HepG2 (cell line): ENCODE measurements around the gene RHD. TPM values are rescaled to one million over a fixed set of nuclear protein-coding genes. Genes with fewer than 3 reads are reported as not detected.
A peak's percentile ranks its signal among the peaks of the same experiment; 100 is the strongest.

Experiments used
- ATAC-seq: fragments of 200-7000 bp; cut with Tn5 transposase; 3 replicates; pipeline ENCODE4 v1.9.1; 2020; ENCODE audit warnings: mild to moderate bottlenecking, moderate library complexity
- BruUV-seq: library from RNA; stranded (reverse); fragments of 400-500 nt; replicated peaks from 2 replicates; lab custom pipeline; 2021; lab: Mats Ljungman, UMichigan
- CTCF ChIA-PET: fragments of 300-600 bp; formaldehyde crosslinking; extraction: SDS; loops from one replicate; lab custom pipeline; 2021; ENCODE audit warnings: low total read pairs, inconsistent platforms, low intra/inter-chr PET ratio; lab: Yijun Ruan, JAX
- POLR2A ChIA-PET: fragments of 350-600 bp; sonication (Branson Sonifier 250); formaldehyde crosslinking; loops from one replicate; lab custom pipeline; 2020; ENCODE audit warnings: antibody characterized with exemption, inconsistent platforms; lab: Yijun Ruan, JAX
- DNase-seq: peaks from one replicate; pipeline ENCODE4 v3.0.0-alpha.2; 2015; ENCODE audit warnings: low spot score
- FAIRE-seq: peaks from 3 replicates; lab custom pipeline; 2011; peaks lifted over from hg19 to GRCh38; lab: Jason Lieb, UNC
- H2AFZ ChIP-seq: one replicate; pipeline ENCODE4 v1.6.1; 2011; ENCODE audit warnings: low read length, inconsistent platforms
- H3K27ac ChIP-seq: fragments of 300-600 bp; 3 replicates; pipeline ENCODE4 v1.8.0; 2011; ENCODE audit warnings: mixed run types, mild to moderate bottlenecking, mixed read lengths, low read length, inconsistent platforms; ENCODE audit not compliant: insufficient read depth; ENCODE audit errors: extremely low read length
- H3K27me3 ChIP-seq, 2 experiments: fragments of 200-600 bp in 1 of 2; 2 replicates in 1 of 2; 3 replicates in 1 of 2; pipeline versions ENCODE4 v1.6.0 to v1.8.0; 2011; ENCODE audit warnings: low read length in 2 of 2, mild to moderate bottlenecking in 2 of 2, moderate library complexity in 2 of 2, inconsistent platforms in 1 of 2; ENCODE audit not compliant: insufficient read depth in 2 of 2, control insufficient read depth in 1 of 2
- H3K36me3 ChIP-seq, 2 experiments: fragments of 200-600 bp in 1 of 2; replicated peaks in 1 of 2; 2 replicates in 1 of 2; 3 replicates in 1 of 2; pipeline versions ENCODE4 v1.5.1 to v1.8.0; 2011; ENCODE audit warnings: low read length in 2 of 2, inconsistent platforms in 1 of 2; ENCODE audit not compliant: insufficient read depth in 2 of 2, control insufficient read depth in 1 of 2
- H3K4me1 ChIP-seq: 2 replicates; pipeline ENCODE4 v1.5.1; 2012; ENCODE audit warnings: low read length, inconsistent platforms; ENCODE audit not compliant: insufficient read depth
- H3K4me2 ChIP-seq: 2 replicates; pipeline ENCODE4 v1.6.0; 2011; ENCODE audit warnings: low read depth, low read length, inconsistent platforms
- H3K4me3 ChIP-seq, 3 experiments: fragments of 200-600 bp in 1 of 3; sonication (generic), shearing (Covaris generic) in 1 of 3; replicated peaks in 1 of 3; 2 replicates each; pipeline ENCODE4 v1.5.1; 2011 to 2016; ENCODE audit warnings: low read length in 3 of 3, inconsistent platforms in 2 of 3, low read depth in 2 of 3, mild to moderate bottlenecking in 2 of 3, control low read depth in 1 of 3, mixed read lengths in 1 of 3; ENCODE audit not compliant: insufficient read depth in 1 of 3
- H3K79me2 ChIP-seq: one replicate; pipeline ENCODE4 v1.6.1; 2011; ENCODE audit warnings: low read length, inconsistent platforms; ENCODE audit not compliant: insufficient read depth
- H3K9ac ChIP-seq: 2 replicates; pipeline ENCODE4 v1.6.0; 2011; ENCODE audit warnings: mild to moderate bottlenecking, low read depth, low read length, inconsistent platforms; ENCODE audit not compliant: insufficient read depth
- H3K9me3 ChIP-seq: 2 replicates; pipeline ENCODE4 v1.5.1; 2012; ENCODE audit warnings: mild to moderate bottlenecking, low read length
- H4K20me1 ChIP-seq: 2 replicates; pipeline ENCODE4 v1.6.0; 2011; ENCODE audit warnings: inconsistent platforms, mild to moderate bottlenecking, low read length, moderate library complexity; ENCODE audit not compliant: insufficient read depth
- AHR ChIP-seq: IDR thresholded peaks from 2 replicates; pipeline ENCODE4 v1.6.1; 2018; ENCODE audit warnings: missing genetic modification reagents, missing compliant biosample characterization
- AKNA ChIP-seq: sonication (generic); formaldehyde crosslinking; IDR thresholded peaks from 2 replicates; pipeline ENCODE4 v1.4.0; 2020; ENCODE audit warnings: missing genetic modification reagents, borderline replicate concordance
- ATAD3A ChIP-seq: sonication (generic); formaldehyde crosslinking; IDR thresholded peaks from 2 replicates; pipeline ENCODE4 v1.4.0; 2020; ENCODE audit warnings: missing genetic modification reagents
- EED ChIP-seq: sonication (generic); formaldehyde crosslinking; IDR thresholded peaks from 2 replicates; pipeline ENCODE4 v1.5.0; 2020; ENCODE audit warnings: mild to moderate bottlenecking, missing genetic modification reagents
- SMARCE1 ChIP-seq: fragments of 450-650 bp; IDR thresholded peaks from 2 replicates; pipeline ENCODE4 v1.6.1; 2017; ENCODE audit warnings: borderline replicate concordance
- THAP7 ChIP-seq: sonication (generic); formaldehyde crosslinking; IDR thresholded peaks from 2 replicates; pipeline ENCODE4 v1.8.1; 2023; ENCODE audit warnings: mild to moderate bottlenecking, missing genetic modification reagents
- ZNF709 ChIP-seq: sonication (generic); formaldehyde crosslinking; IDR thresholded peaks from 2 replicates; pipeline ENCODE4 v1.5.0; 2020; ENCODE audit warnings: mild to moderate bottlenecking, missing genetic modification reagents
- ZNF839 ChIP-seq: sonication (generic); formaldehyde crosslinking; IDR thresholded peaks from 2 replicates; pipeline ENCODE4 v1.4.0; 2020; ENCODE audit warnings: missing genetic modification reagents, mild to moderate bottlenecking, borderline replicate concordance
- WGBS: methylation state at CpG from one replicate; pipeline ENCODE4 v1.1.6; 2017; ENCODE audit warnings: low lambda C conversion rate; 5-methylcytosine and 5-hydroxymethylcytosine counted together
- in situ Hi-C: cut with HindIII; loops from 2 replicates; pipeline ENCODE4 v1.10.0; 2017; ENCODE audit warnings: low pct_unique_long_range_greater_than_20kb; ENCODE audit not compliant: extremely low pct_ligation_motif_present
- intact Hi-C: fragments of 100-400 bp; cut with micrococcal nuclease; formaldehyde crosslinking; loops from one replicate; pipeline ENCODE4 v1.10.0; 2022; ENCODE audit not compliant: unreplicated experiment
- polyA plus RNA-seq, 8 experiments: library from polyadenylated mRNA; depleted of rRNA in 3 of 8; stranded (reverse) in 7 of 8; unstranded in 1 of 8; fragments of >200 nt; fragmentation: Illumina TruSeq in 4 of 8; extraction: Trizol in 4 of 8; gene quantifications; 2 replicates each; pipeline versions ENCODE4 v1.2.1 to v1.2.3, GENCODE V29; 2011 to 2016; ENCODE audit warnings: low read depth in 4 of 8, missing spikeins in 1 of 8, mixed read lengths in 1 of 8; ENCODE audit not compliant: insufficient read depth in 1 of 8
- total RNA-seq, 5 experiments: library from RNA; depleted of rRNA; stranded (reverse); fragments of >200 nt; fragmentation: Illumina TruSeq; extraction: Trizol; gene quantifications; 2 replicates each; pipeline ENCODE4 v1.2.3, GENCODE V29; 2016; ENCODE audit warnings: low read depth in 1 of 5
- TF ChIP-seq, protein P1 (sequence below): sonication (generic); formaldehyde crosslinking; IDR thresholded peaks from 2 replicates; pipeline ENCODE4 v1.9.0; 2021; ENCODE audit warnings: missing genetic modification reagents, borderline replicate concordance

Gene RHD
- total and polyA plus RNA-seq, 2 of the 13 experiments (the other 11 are each of a cell fraction or from before 2014, with no cell fraction given) = not detected

DNA sequence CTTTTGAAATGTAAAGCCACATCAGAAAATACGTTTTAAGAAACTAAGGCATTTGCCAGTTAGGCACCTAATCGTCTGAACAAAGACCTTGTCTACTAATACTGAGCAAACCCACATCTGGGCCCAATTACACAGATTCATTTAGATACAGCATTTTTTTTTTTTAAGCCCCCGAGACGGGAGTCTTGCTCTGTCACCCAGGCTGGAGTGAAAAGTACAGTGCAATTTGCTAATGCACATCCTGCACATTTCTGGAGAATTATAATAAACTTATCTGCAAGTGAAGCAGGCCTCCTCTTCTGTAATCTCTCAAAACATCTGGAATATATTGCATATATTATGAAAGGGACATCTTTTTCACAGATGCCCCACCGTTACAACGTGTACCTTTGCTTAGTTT is 28.4 kb upstream of the RHD start:
- intact Hi-C loops (no loop called here), in situ Hi-C loops (loop anchor here (5.0 kb wide), 1 partner anchor 103 kb away; no protein-coding TSS in a partner anchor)
- Histone ChIP-seq H3K27me3 (no peaks in the 10 kb centered on the region; a peak in 1 of 5 replicates), H3K9ac (no peak overlapping the region), H3K4me1 (peaks cover 54% of the 10 kb centered on the region), H3K4me3 (no peak overlapping the region), H3K4me2 (no peak overlapping the region), H3K79me2 (peaks cover 39% of the 10 kb centered on the region), H3K36me3 (peaks cover 4 to 32% of the 10 kb centered on the region in 2 experiments), H3K27ac (no peak overlapping the region), H4K20me1 (peaks cover 24% of the 10 kb centered on the region), H3K9me3 (no peaks in the 10 kb centered on the region), H2AFZ (no peak overlapping the region)
- ATAC-seq (no peak), FAIRE-seq (no peak), DNase-seq (no peak)
- 92% methylated on average over 6 of the region's 6 CpGs for WGBS
- ChIA-PET POLR2A (interaction anchor here (2.9 kb wide), 1 partner anchor 11 kb away, joined by 14 read pairs; the partner anchor contains the start of gene SYF2), CTCF (no interaction called here)
- BruUV-seq = no TSS peak
- no peak for TF ChIP-seq ZNF839 (CRISPR knock-in tag)
- no peak for TF ChIP-seq ATAD3A (CRISPR knock-in tag)
- no peak for TF ChIP-seq SMARCE1

GRCh38 chr1:25245393-25245792 is 26.9 kb upstream of the RHD start:
- Histone ChIP-seq H3K36me3 (peaks cover 4 to 32% of the 10 kb centered on the region in 2 experiments), H4K20me1 (peaks cover 24% of the 10 kb centered on the region), H3K9ac (peak overlapping the region; percentile 94; the same call in 1 of the 2 replicates), H3K4me2 (peak overlapping the region; percentile 89), H3K27ac (no peak overlapping the region), H3K4me1 (peaks cover 46% of the 10 kb centered on the region), H2AFZ (no peak overlapping the region), H3K27me3 (no peaks in the 10 kb centered on the region; a peak in 1 of 5 replicates), H3K79me2 (peaks cover 39% of the 10 kb centered on the region), H3K4me3 (peak overlapping the region; percentile 68 to 96 (median 93); a peak in 4 of 6 replicates), H3K9me3 (no peaks in the 10 kb centered on the region)
- BruUV-seq = no TSS peak
- in situ Hi-C loops (no loop called here), intact Hi-C loops (loop anchor here (5.0 kb wide), 1 partner anchor 92 kb away; the partner anchor contains the start of gene TMEM50A)
- 88% methylated on average over 5 of the region's 5 CpGs for WGBS
- ChIA-PET CTCF (no interaction called here), POLR2A (interaction anchor here (2.9 kb wide), 1 partner anchor 13 kb away, joined by 14 read pairs; the partner anchor contains the start of gene SYF2)
- FAIRE-seq = no peak
- DNase-seq = no peak
- no peak for ATAC-seq
- TF ChIP-seq ZNF709 (CRISPR knock-in tag) (no peak), AKNA (CRISPR knock-in tag) (no peak), EED (CRISPR knock-in tag) (no peak), THAP7 (CRISPR knock-in tag) (no peak), AHR (CRISPR knock-in tag) (no peak)
- TF ChIP-seq, protein P1, sequence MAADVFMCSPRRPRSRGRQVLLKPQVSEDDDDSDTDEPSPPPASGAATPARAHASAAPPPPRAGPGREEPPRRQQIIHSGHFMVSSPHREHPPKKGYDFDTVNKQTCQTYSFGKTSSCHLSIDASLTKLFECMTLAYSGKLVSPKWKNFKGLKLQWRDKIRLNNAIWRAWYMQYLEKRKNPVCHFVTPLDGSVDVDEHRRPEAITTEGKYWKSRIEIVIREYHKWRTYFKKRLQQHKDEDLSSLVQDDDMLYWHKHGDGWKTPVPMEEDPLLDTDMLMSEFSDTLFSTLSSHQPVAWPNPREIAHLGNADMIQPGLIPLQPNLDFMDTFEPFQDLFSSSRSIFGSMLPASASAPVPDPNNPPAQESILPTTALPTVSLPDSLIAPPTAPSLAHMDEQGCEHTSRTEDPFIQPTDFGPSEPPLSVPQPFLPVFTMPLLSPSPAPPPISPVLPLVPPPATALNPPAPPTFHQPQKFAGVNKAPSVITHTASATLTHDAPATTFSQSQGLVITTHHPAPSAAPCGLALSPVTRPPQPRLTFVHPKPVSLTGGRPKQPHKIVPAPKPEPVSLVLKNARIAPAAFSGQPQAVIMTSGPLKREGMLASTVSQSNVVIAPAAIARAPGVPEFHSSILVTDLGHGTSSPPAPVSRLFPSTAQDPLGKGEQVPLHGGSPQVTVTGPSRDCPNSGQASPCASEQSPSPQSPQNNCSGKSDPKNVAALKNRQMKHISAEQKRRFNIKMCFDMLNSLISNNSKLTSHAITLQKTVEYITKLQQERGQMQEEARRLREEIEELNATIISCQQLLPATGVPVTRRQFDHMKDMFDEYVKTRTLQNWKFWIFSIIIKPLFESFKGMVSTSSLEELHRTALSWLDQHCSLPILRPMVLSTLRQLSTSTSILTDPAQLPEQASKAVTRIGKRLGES (CRISPR knock-in tag) = no peak
